Mesodermal cell (in vitro differentiated cells): ENCODE measurements around the gene ARMC12. TPM values are rescaled to one million over a fixed set of nuclear protein-coding genes. Genes with fewer than 3 reads are reported as not detected.
"Not testable (repeated sequence)": the region's sequence is repeated elsewhere in the genome, so short reads cannot be mapped to it uniquely, and the experiment has no call there.

Experiments used
- H3K27ac ChIP-seq: 2 replicates; pipeline ENCODE4 v1.7.0; 2013; ENCODE audit warnings: mild to moderate bottlenecking, low read depth, low read length, moderate library complexity; ENCODE audit not compliant: severe bottlenecking
- H3K36me3 ChIP-seq: 2 replicates; pipeline ENCODE4 v1.7.1; 2013; ENCODE audit warnings: mild to moderate bottlenecking, low read length, moderate library complexity; ENCODE audit not compliant: control insufficient read depth, insufficient read depth
- H3K4me1 ChIP-seq: one replicate; pipeline ENCODE4 v1.7.1; 2013; ENCODE audit warnings: mild to moderate bottlenecking, low read length; ENCODE audit not compliant: insufficient read depth, control insufficient read depth, poor library complexity, severe bottlenecking
- H3K4me3 ChIP-seq: 2 replicates; pipeline ENCODE4 v1.7.0; 2013; ENCODE audit warnings: low read length, control low read depth, mild to moderate bottlenecking; ENCODE audit not compliant: insufficient read depth, poor library complexity, severe bottlenecking; ENCODE audit errors: extremely low read depth
- H3K9me3 ChIP-seq: 2 replicates; pipeline ENCODE4 v1.7.1; 2013; ENCODE audit warnings: mild to moderate bottlenecking, low read length, moderate library complexity; ENCODE audit not compliant: control insufficient read depth
- WGBS, 2 experiments: methylation state at CpG; one replicate each; pipeline ENCODE4 v1.1.5; 2013; ENCODE audit warnings: missing lambda C conversion rate in 2 of 2; ENCODE audit not compliant: insufficient coverage in 2 of 2; 5-methylcytosine and 5-hydroxymethylcytosine counted together
- polyA plus RNA-seq, 2 experiments: library from polyadenylated mRNA; stranded (reverse); fragments of 50-300 nt; gene quantifications; one replicate each; pipeline ENCODE4 v1.2.3, GENCODE V29; 2013

Gene ARMC12
- 1.2 TPM for polyA plus RNA-seq (2013, experiment 1 of 2)
- 1.3 TPM for polyA plus RNA-seq (2013, experiment 2 of 2)

- H3K27ac ChIP-seq: no peak within 1 kb of the TSS
- no peaks in the 10 kb centered on the region for H3K36me3 ChIP-seq
- H3K4me3 ChIP-seq: no peak within 1 kb of the TSS
- H3K9me3 ChIP-seq: no peaks in the 10 kb centered on the region
- H3K4me1 ChIP-seq: peaks cover 12% of the 10 kb centered on the region
- 94 to 97% methylated on average over 7 to 10 of the region's 10 CpGs for WGBS, 2 experiments
Observed at GRCh38 chr6:35736982-35737412, at the start of gene ARMC12. ARMC12 (plus strand) TSS chr6:35737032; CDS start chr6:35737109, 77 bp downstream.

- Histone ChIP-seq H3K4me3 (peak overlapping the region; percentile 68), H3K27ac (no peak overlapping the region), H3K4me1 (peaks cover 4% of the 10 kb centered on the region), H3K9me3 (no peaks in the 10 kb centered on the region), H3K36me3 (peaks cover 3% of the 10 kb centered on the region)
- WGBS, 2 experiments: 1% methylated on average over 72 to 74 of the region's 100 CpGs
Observed at GRCh38 chr6:35687658-35688604, 48.9 kb upstream of the ARMC12 start.

GRCh38 chr6:35688605-35689322 is 48.1 kb upstream of the ARMC12 start, which contains the start of gene FKBP5:
FKBP5 (minus strand) TSS chr6:35688915; CDS start chr6:35642824, 46,091 bp downstream.
- Histone ChIP-seq H3K4me3 (peak within 1 kb of the TSS; percentile 68), H3K27ac (no peak within 1 kb of the TSS), H3K9me3 (peaks cover 2% of the 10 kb centered on the region), H3K36me3 (peaks cover 3% of the 10 kb centered on the region), H3K4me1 (peaks cover 4% of the 10 kb centered on the region)
- WGBS, 2 experiments: 3 to 6% methylated on average over 29 to 59 of the region's 80 CpGs

GRCh38 chr6:35690006-35690405 is 46.8 kb upstream of the ARMC12 start:
- H3K36me3 ChIP-seq, H3K27ac ChIP-seq, H3K4me3 ChIP-seq, H3K4me1 ChIP-seq, H3K9me3 ChIP-seq: not testable (repeated sequence)
- WGBS, 2 experiments: 92 to 96% methylated on average over 15 to 16 of the region's 16 CpGs

GRCh38 chr6:35690484-35690883 is 46.3 kb upstream of the ARMC12 start:
- Histone ChIP-seq H3K4me3 (no peak overlapping the region), H3K9me3 (peaks cover 8% of the 10 kb centered on the region), H3K4me1 (peaks cover 4% of the 10 kb centered on the region), H3K27ac (no peak overlapping the region), H3K36me3 (no peaks in the 10 kb centered on the region)
- 96 to 98% methylated on average over 7 of the region's 9 CpGs for WGBS, 2 experiments

GRCh38 chr6:35691027-35691824 is 45.6 kb upstream of the ARMC12 start:
- WGBS, 2 experiments: 86 to 94% methylated on average over 10 of the region's 10 CpGs
- Histone ChIP-seq H3K9me3 (peaks cover 8% of the 10 kb centered on the region), H3K4me3 (no peak overlapping the region), H3K27ac (peak overlapping the region; percentile 16), H3K36me3 (no peaks in the 10 kb centered on the region), H3K4me1 (peaks cover 4% of the 10 kb centered on the region)

- no CpG with 5 or more reads among the region's 2 CpGs for WGBS, 2 experiments
Observed at GRCh38 chr6:35694462-35694861, 42.4 kb upstream of the ARMC12 start.

GRCh38 chr6:35698430-35698829 is 38.4 kb upstream of the ARMC12 start:
- WGBS, 2 experiments: 75 to 89% methylated on average over 3 to 5 of the region's 7 CpGs
- H3K36me3 ChIP-seq, H3K9me3 ChIP-seq, H3K27ac ChIP-seq, H3K4me1 ChIP-seq, H3K4me3 ChIP-seq: not testable (repeated sequence)

More at GRCh38 chr6:35694462-35694861, 42.4 kb upstream of the ARMC12 start:
- Histone ChIP-seq H3K27ac (no peak overlapping the region), H3K4me1 (no peaks in the 10 kb centered on the region), H3K4me3 (no peak overlapping the region), H3K9me3 (peaks cover 8% of the 10 kb centered on the region), H3K36me3 (no peaks in the 10 kb centered on the region)

- 78 to 80% methylated on average over 2 to 3 of the region's 3 CpGs for WGBS, 2 experiments
- no peaks in the 10 kb centered on the region for H3K4me1 ChIP-seq
- no peaks in the 10 kb centered on the region for H3K36me3 ChIP-seq
- H3K9me3 ChIP-seq: peaks cover 10% of the 10 kb centered on the region
- H3K27ac ChIP-seq: no peak overlapping the region
- H3K4me3 ChIP-seq: no peak overlapping the region
Observed at GRCh38 chr6:35698858-35699257, 38.0 kb upstream of the ARMC12 start.

- Histone ChIP-seq H3K9me3 (peaks cover 6% of the 10 kb centered on the region), H3K27ac (no peak overlapping the region), H3K36me3 (no peaks in the 10 kb centered on the region), H3K4me3 (no peak overlapping the region), H3K4me1 (no peaks in the 10 kb centered on the region)
Observed at GRCh38 chr6:35703554-35703953, 33.3 kb upstream of the ARMC12 start.
